Pancreas (tissue), 10 donors: ENCODE results near the gene ST3GAL6. TPM values are rescaled to one million over a fixed set of nuclear protein-coding genes. Genes with fewer than 3 reads are reported as not detected.

ENCODE experiments used
- ATAC-seq, 4 donors: fragments of 200-7000 bp; cut with Tn5 transposase; one replicate each; pipeline versions ENCODE4 v1.8.0 to v1.9.1; 2020; ENCODE audit warnings: mild to moderate bottlenecking in 4 of 4, moderate library complexity in 4 of 4
- DNase-seq, 6 donors: peaks; one replicate each; pipeline ENCODE4 v3.0.0-alpha.2; 2020
- FAIRE-seq: peaks from 2 replicates; lab custom pipeline; 2012; peaks lifted over from hg19 to GRCh38; lab: Jason Lieb, UNC
- H3K27ac ChIP-seq, 4 donors: fragments of 200-600 bp; sonication (generic); 1 replicate in 3 of 4; 2 replicates in 1 of 4; pipeline versions ENCODE4 v1.5.0 to v1.8.0; 2020
- H3K27me3 ChIP-seq, 4 donors: fragments of 200-600 bp; one replicate each; pipeline ENCODE4 v1.8.0; 2021
- H3K36me3 ChIP-seq, 3 donors: fragments of 200-600 bp; sonication (generic) in 1 of 3; one replicate each; pipeline versions ENCODE4 v1.5.0 to v1.8.0; 2020 to 2021
- H3K4me1 ChIP-seq, 3 donors: fragments of 200-600 bp; one replicate each; pipeline ENCODE4 v1.8.0; 2021
- H3K4me3 ChIP-seq, 4 donors: fragments of 200-600 bp; sonication (generic) in 2 of 4; one replicate each; pipeline versions ENCODE4 v1.5.0 to v1.8.0; 2020 to 2021
- H3K9me3 ChIP-seq, 4 donors: fragments of 200-600 bp; one replicate each; pipeline ENCODE4 v1.8.0; 2021
- WGBS, 2 donors: extraction: QIAGEN DNeasy Blood & Tissue Kit; methylation state at CpG; one replicate each; pipeline ENCODE4 v1.1.7; 2013; 5-methylcytosine and 5-hydroxymethylcytosine counted together
- intact Hi-C, 3 donors: fragments of 100-400 bp; cut with DNase I; formaldehyde crosslinking; loops; one replicate each; pipeline versions ENCODE4 v1.11.1 to v1.14.2; 2022
- polyA plus RNA-seq, 2 donors: library from polyadenylated mRNA; stranded (reverse); fragments of 200-250 nt; gene quantifications; one replicate each; pipeline ENCODE4 v1.2.3, GENCODE V29; 2013
- total RNA-seq, 6 donors: library from RNA; stranded (reverse); fragmentation: NEBNext Ultra II Directional in 4 of 6; extraction: Animal tissue kit (Norgen Biotek cat#: 25700) in 4 of 6; gene quantifications; one replicate each; pipeline versions ENCODE4 v1.2.1 to v1.2.4, GENCODE V29; 2021 to 2023
- TF ChIP-seq, protein P1 (sequence below), 4 donors: fragments of 200-600 bp; sonication (generic) in 3 of 4; IDR thresholded peaks; one replicate each; pipeline versions ENCODE4 v1.5.0 to v1.8.0; 2021; ENCODE audit warnings: antibody characterized with exemption in 4 of 4
- donor health status: healthy with polysubstance abuse.
- donor health status: DM: no; HTN: no; CAD: no; lungs with moderate emphysema.
- donor health status: DM: no; HTN: no; CAD: no.
- donor health status: control.
- donor health status: control.
- donor health status: Bipolar disorder and iron deficiency.
- donor health status: DM: yes; HTN: yes; CAD: no.
- donor health status: DM: no; HTN: no; CAD: no.
- donor health status: DM: no; HTN: no; CAD: no.
- donor health status: DM: yes; HTN: yes; CAD: no.

Gene ST3GAL6
- total and polyA plus RNA-seq, 8 donors: 3.6 to 16.1 (median 6.7) TPM

DNA sequence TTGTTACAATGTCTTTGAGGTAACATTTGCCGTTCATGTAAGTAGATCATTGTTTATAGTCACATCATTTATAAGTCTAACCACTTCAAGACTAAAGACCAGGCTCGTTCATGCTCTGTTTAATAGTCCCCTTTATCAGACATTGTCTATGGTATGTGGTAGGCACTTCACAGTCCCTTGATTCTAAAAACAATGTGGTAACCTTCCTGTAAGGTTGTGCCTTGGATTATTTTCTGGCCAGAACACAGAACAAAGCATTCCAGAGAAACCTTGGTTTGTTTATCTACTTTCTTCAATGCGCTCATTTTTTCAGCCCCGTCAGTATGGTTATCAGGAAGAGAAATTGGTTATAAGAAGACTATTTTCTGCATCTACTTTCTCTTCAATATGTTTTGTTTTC lies 16.3 kb upstream of the ST3GAL6 start:
- FAIRE-seq: no peak
- Histone ChIP-seq H3K4me1 (peaks cover 0 to 6% (median 0%) of the 10 kb centered on the region in 3 donors), H3K27ac (no peak overlapping the region), H3K27me3 (no peaks in the 10 kb centered on the region), H3K36me3 (no peaks in the 10 kb centered on the region), H3K4me3 (no peak overlapping the region), H3K9me3 (no peaks in the 10 kb centered on the region)
- no peak for DNase-seq
- no peak for ATAC-seq
- 58 to 60% methylated on average over 4 of the region's 4 CpGs for WGBS, 2 donors
- intact Hi-C loops: no loop called here
- TF ChIP-seq, protein P1, sequence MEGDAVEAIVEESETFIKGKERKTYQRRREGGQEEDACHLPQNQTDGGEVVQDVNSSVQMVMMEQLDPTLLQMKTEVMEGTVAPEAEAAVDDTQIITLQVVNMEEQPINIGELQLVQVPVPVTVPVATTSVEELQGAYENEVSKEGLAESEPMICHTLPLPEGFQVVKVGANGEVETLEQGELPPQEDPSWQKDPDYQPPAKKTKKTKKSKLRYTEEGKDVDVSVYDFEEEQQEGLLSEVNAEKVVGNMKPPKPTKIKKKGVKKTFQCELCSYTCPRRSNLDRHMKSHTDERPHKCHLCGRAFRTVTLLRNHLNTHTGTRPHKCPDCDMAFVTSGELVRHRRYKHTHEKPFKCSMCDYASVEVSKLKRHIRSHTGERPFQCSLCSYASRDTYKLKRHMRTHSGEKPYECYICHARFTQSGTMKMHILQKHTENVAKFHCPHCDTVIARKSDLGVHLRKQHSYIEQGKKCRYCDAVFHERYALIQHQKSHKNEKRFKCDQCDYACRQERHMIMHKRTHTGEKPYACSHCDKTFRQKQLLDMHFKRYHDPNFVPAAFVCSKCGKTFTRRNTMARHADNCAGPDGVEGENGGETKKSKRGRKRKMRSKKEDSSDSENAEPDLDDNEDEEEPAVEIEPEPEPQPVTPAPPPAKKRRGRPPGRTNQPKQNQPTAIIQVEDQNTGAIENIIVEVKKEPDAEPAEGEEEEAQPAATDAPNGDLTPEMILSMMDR (IDR thresholded peaks at IDR 0.05): no peak

GRCh38 chr3:98750276-98750919 lies 12.7 kb upstream of the ST3GAL6 start:
- TF ChIP-seq, protein P1 (IDR thresholded peaks at IDR 0.05): no peak
- no peak overlapping the region for H3K27ac ChIP-seq
- FAIRE-seq (no peak), ATAC-seq (peak in 3 of 4 donors; percentile 40 to 70 (median 43)), DNase-seq (no peak)
- intact Hi-C loops: no loop called here
- no peak overlapping the region for H3K4me3 ChIP-seq
- no peaks in the 10 kb centered on the region for H3K36me3 ChIP-seq
- H3K4me1 ChIP-seq: peaks cover 0 to 6% (median 0%) of the 10 kb centered on the region in 3 donors
- H3K9me3 ChIP-seq: no peaks in the 10 kb centered on the region
- no peaks in the 10 kb centered on the region for H3K27me3 ChIP-seq
- 69 to 72% methylated on average over 1 of the region's 1 CpG for WGBS, 2 donors

GRCh38 chr3:98754483-98754882 lies 8.7 kb upstream of the ST3GAL6 start:
- DNase-seq (no peak), ATAC-seq (no peak), FAIRE-seq (no peak)
- Histone ChIP-seq H3K4me3 (no peak overlapping the region), H3K27ac (no peak overlapping the region), H3K4me1 (peaks cover 0 to 6% (median 3%) of the 10 kb centered on the region in 3 donors), H3K36me3 (no peaks in the 10 kb centered on the region), H3K27me3 (no peaks in the 10 kb centered on the region), H3K9me3 (no peaks in the 10 kb centered on the region)
- WGBS, 2 donors: 45 to 52% methylated on average over 3 of the region's 3 CpGs
- intact Hi-C loops: no loop called here
- TF ChIP-seq, protein P1 (IDR thresholded peaks at IDR 0.05): no peak

DNA sequence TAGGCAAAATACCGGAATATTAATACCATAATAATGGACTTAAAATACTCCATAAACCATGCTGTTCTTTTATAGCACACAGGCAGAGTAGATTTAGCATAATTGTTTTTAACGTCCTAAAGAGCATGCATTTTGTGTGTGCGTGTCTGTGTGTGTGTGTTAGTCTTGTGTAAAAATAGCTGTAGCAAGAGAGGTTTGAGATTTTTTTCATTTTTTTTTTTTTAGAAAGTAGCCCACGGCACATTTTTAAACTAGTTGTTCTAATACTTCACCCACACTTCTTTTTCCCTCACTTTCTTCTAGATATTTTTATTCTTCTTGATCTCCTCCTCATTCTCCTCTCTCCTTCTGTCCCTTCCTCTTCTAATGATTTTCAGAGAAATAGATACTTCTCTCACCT lies 7.5 kb upstream of the ST3GAL6 start:
- H3K9me3 ChIP-seq: no peaks in the 10 kb centered on the region
- no peak for DNase-seq
- H3K27me3 ChIP-seq: no peaks in the 10 kb centered on the region
- no peak overlapping the region for H3K27ac ChIP-seq
- no peak for ATAC-seq
- H3K36me3 ChIP-seq: no peaks in the 10 kb centered on the region
- intact Hi-C loops: no loop called here
- no peak overlapping the region for H3K4me3 ChIP-seq
- 64 to 71% methylated on average over 4 of the region's 4 CpGs for WGBS, 2 donors
- H3K4me1 ChIP-seq: peaks cover 0 to 3% (median 0%) of the 10 kb centered on the region in 3 donors
- FAIRE-seq: no peak
- TF ChIP-seq, protein P1 (IDR thresholded peaks at IDR 0.05): no peak

DNA sequence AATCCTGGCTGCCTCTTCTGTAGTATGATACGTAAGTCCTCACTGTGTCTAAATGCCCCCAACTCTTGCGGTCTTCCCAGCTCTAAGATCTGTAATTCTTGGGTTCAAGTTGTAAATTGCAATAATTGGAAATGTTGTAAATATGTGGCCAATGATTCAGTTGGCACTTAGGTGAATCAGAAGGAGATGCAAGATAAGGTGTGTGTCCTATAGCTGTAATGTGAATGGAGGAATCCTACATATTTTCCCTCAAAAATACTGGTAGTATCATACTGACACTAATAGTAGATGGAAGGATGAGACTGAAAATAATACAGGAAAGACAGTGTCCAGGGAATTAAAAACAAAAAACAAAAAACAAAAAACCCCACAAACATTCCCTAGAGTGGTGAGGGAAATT lies 3.5 kb upstream of the ST3GAL6 start:
- no peak overlapping the region for H3K27ac ChIP-seq
- H3K4me1 ChIP-seq: peaks cover 0 to 3% (median 0%) of the 10 kb centered on the region in 3 donors
- H3K36me3 ChIP-seq: no peaks in the 10 kb centered on the region
- no peak overlapping the region for H3K4me3 ChIP-seq
- no peaks in the 10 kb centered on the region for H3K9me3 ChIP-seq
- DNase-seq (no peak), FAIRE-seq (no peak), ATAC-seq (no peak)
- TF ChIP-seq, protein P1 (IDR thresholded peaks at IDR 0.05): no peak
- intact Hi-C loops: no loop called here
- no peaks in the 10 kb centered on the region for H3K27me3 ChIP-seq
- WGBS, 2 donors: 95 to 98% methylated on average over 2 of the region's 2 CpGs
